ENCODE results near the gene MYO16. TPM values are rescaled to one million over a fixed set of nuclear protein-coding genes. Genes with fewer than 3 reads are reported as not detected.

The MYO16 gene
- total RNA-seq, 1 donor from 2014 or later: not detected

GRCh38 chr13:108974686-108975085 is 345.3 kb downstream of the MYO16 start:
- no peaks in the 10 kb centered on the region for H3K27me3 ChIP-seq (ENCODE audit: control insufficient read depth, insufficient read depth, low read length)
- FAIRE-seq (no peak), DNase-seq (ENCODE audit: low read depth) (no peak)
- no peaks in the 10 kb centered on the region for H3K36me3 ChIP-seq (ENCODE audit: control insufficient read depth, insufficient read depth, low read length)
- H3K4me3 ChIP-seq (ENCODE audit: low read depth, low read length): no peak overlapping the region
- no peak for TF ChIP-seq CTCF (IDR thresholded peaks at IDR 0.05; ENCODE audit: insufficient read depth, low read length, severe bottlenecking)

GRCh38 chr13:108980237-108980636 is 350.8 kb downstream of the MYO16 start:
- DNase-seq (ENCODE audit: low read depth) (no peak), FAIRE-seq (no peak)
- no peak overlapping the region for H3K4me3 ChIP-seq (ENCODE audit: low read depth, low read length)
- no peak for TF ChIP-seq CTCF (IDR thresholded peaks at IDR 0.05; ENCODE audit: insufficient read depth, low read length, severe bottlenecking)
- H3K36me3 ChIP-seq (ENCODE audit: control insufficient read depth, insufficient read depth, low read length): no peaks in the 10 kb centered on the region
- no peaks in the 10 kb centered on the region for H3K27me3 ChIP-seq (ENCODE audit: control insufficient read depth, insufficient read depth, low read length)

GRCh38 chr13:108981407-108981806 is 352.0 kb downstream of the MYO16 start:
- FAIRE-seq (no peak), DNase-seq (ENCODE audit: low read depth) (no peak)
- no peak for TF ChIP-seq CTCF (IDR thresholded peaks at IDR 0.05; ENCODE audit: insufficient read depth, low read length, severe bottlenecking)
- Histone ChIP-seq H3K36me3 (ENCODE audit: control insufficient read depth, insufficient read depth, low read length) (no peaks in the 10 kb centered on the region), H3K27me3 (ENCODE audit: control insufficient read depth, insufficient read depth, low read length) (no peaks in the 10 kb centered on the region), H3K4me3 (ENCODE audit: low read depth, low read length) (no peak overlapping the region)

GRCh38 chr13:108983273-108983672 is 353.9 kb downstream of the MYO16 start:
- H3K4me3 ChIP-seq (ENCODE audit: low read depth, low read length): no peak overlapping the region
- H3K36me3 ChIP-seq (ENCODE audit: control insufficient read depth, insufficient read depth, low read length): no peaks in the 10 kb centered on the region
- FAIRE-seq (no peak), DNase-seq (ENCODE audit: low read depth) (no peak)
- no peaks in the 10 kb centered on the region for H3K27me3 ChIP-seq (ENCODE audit: control insufficient read depth, insufficient read depth, low read length)
- no peak for TF ChIP-seq CTCF (IDR thresholded peaks at IDR 0.05; ENCODE audit: insufficient read depth, low read length, severe bottlenecking)

- FAIRE-seq (no peak), DNase-seq (ENCODE audit: low read depth) (peak; percentile 77)
- H3K4me3 ChIP-seq (ENCODE audit: low read depth, low read length): no peak overlapping the region
- no peaks in the 10 kb centered on the region for H3K36me3 ChIP-seq (ENCODE audit: control insufficient read depth, insufficient read depth, low read length)
- TF ChIP-seq CTCF (IDR thresholded peaks at IDR 0.05; ENCODE audit: insufficient read depth, low read length, severe bottlenecking): no peak
- H3K27me3 ChIP-seq (ENCODE audit: control insufficient read depth, insufficient read depth, low read length): no peaks in the 10 kb centered on the region
Observed at GRCh38 chr13:108984251-108984920, 355.0 kb downstream of the MYO16 start.

- TF ChIP-seq CTCF (IDR thresholded peaks at IDR 0.05; ENCODE audit: insufficient read depth, low read length, severe bottlenecking): no peak
- DNase-seq (ENCODE audit: low read depth): no peak
Observed at GRCh38 chr13:108985166-108985565, 355.8 kb downstream of the MYO16 start.

More at GRCh38 chr13:108985166-108985565, 355.8 kb downstream of the MYO16 start:
- H3K27me3 ChIP-seq (ENCODE audit: control insufficient read depth, insufficient read depth, low read length): no peaks in the 10 kb centered on the region
- H3K36me3 ChIP-seq (ENCODE audit: control insufficient read depth, insufficient read depth, low read length): no peaks in the 10 kb centered on the region
- no peak for FAIRE-seq
- no peak overlapping the region for H3K4me3 ChIP-seq (ENCODE audit: low read depth, low read length)
